ENCODE data around the gene PHC3.

DNA sequence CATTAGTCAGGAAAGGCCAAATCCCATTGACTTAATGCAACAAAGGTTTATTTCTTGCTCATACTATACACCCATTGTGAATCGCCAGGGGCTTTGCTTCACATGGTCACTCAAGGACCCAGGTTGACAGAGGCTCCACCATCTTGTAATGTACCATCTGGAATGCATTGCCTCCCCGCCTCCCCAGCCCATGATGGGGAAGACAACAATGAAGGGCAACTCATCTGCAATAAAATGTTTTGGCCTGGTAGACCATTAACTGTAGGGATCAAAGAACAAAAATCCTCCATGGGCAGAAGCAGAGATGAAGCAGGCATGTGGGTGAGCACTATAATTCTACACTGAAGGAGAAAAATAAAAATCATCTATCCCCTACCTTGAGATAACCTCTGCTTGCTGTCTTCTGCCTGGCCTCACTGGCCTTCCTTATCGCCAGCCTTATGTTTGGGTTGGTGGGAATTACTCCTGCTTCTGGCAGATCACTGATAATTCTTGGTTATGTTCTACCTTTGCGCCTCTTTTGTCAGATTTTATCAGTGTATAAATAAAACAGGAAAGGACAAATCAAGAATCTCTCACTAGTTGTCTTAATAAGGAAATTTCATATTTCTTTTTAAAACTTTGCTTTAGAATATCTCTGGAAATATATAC lies 106.0 kb downstream of the PHC3 start:
- TF ChIP-seq POLR2AphosphoS5 (IDR thresholded peaks at IDR 0.05) (no peak), EP300 (IDR thresholded peaks at IDR 0.05) (no peak), POLR2A (IDR thresholded peaks at IDR 0.05) (no peak)
- TF ChIP-seq, protein P1, sequence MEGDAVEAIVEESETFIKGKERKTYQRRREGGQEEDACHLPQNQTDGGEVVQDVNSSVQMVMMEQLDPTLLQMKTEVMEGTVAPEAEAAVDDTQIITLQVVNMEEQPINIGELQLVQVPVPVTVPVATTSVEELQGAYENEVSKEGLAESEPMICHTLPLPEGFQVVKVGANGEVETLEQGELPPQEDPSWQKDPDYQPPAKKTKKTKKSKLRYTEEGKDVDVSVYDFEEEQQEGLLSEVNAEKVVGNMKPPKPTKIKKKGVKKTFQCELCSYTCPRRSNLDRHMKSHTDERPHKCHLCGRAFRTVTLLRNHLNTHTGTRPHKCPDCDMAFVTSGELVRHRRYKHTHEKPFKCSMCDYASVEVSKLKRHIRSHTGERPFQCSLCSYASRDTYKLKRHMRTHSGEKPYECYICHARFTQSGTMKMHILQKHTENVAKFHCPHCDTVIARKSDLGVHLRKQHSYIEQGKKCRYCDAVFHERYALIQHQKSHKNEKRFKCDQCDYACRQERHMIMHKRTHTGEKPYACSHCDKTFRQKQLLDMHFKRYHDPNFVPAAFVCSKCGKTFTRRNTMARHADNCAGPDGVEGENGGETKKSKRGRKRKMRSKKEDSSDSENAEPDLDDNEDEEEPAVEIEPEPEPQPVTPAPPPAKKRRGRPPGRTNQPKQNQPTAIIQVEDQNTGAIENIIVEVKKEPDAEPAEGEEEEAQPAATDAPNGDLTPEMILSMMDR (IDR thresholded peaks at IDR 0.05): no peak
